Spleen (tissue), 11 donors: Measurements from ENCODE around the gene TAT. TPM values are rescaled to one million over a fixed set of nuclear protein-coding genes. Genes with fewer than 3 reads are reported as not detected.
"Not testable (repeated sequence)": the region's sequence is repeated elsewhere in the genome, so short reads cannot be mapped to it uniquely, and the experiment has no call there.

Experiments used
- DNase-seq: peaks from one replicate; pipeline ENCODE4 v3.0.0-alpha.2; 2020
- H3K27ac ChIP-seq, 8 donors: fragments of 200-600 bp; sonication (generic) in 7 of 8; 1 replicate in 4 of 8; 2 replicates in 4 of 8; pipeline versions ENCODE4 v1.5.0 to v1.8.0; 2016 to 2021; ENCODE audit warnings: inconsistent platforms in 4 of 8, mild to moderate bottlenecking in 4 of 8, moderate library complexity in 1 of 8
- H3K27me3 ChIP-seq, 7 donors: fragments of 200-600 bp; sonication (generic) in 6 of 7; replicated peaks in 1 of 7; 1 replicate in 4 of 7; 2 replicates in 3 of 7; pipeline versions ENCODE4 v1.5.0 to v1.8.0; 2016 to 2021; ENCODE audit warnings: inconsistent platforms in 3 of 7, mild to moderate bottlenecking in 1 of 7
- H3K36me3 ChIP-seq, 6 donors: fragments of 200-600 bp; sonication (generic) in 5 of 6; 1 replicate in 4 of 6; 2 replicates in 2 of 6; pipeline versions ENCODE4 v1.5.0 to v1.8.0; 2016 to 2021; ENCODE audit warnings: inconsistent platforms in 2 of 6
- H3K4me1 ChIP-seq, 6 donors: fragments of 200-600 bp; sonication (generic) in 5 of 6; 1 replicate in 3 of 6; 2 replicates in 3 of 6; pipeline versions ENCODE4 v1.5.0 to v1.8.0; 2016 to 2021; ENCODE audit warnings: inconsistent platforms in 3 of 6
- H3K4me3 ChIP-seq, 8 donors: fragments of 200-600 bp; sonication (generic) in 7 of 8; 1 replicate in 4 of 8; 2 replicates in 4 of 8; pipeline versions ENCODE4 v1.5.0 to v1.8.0; 2016 to 2021; ENCODE audit warnings: inconsistent platforms in 4 of 8, mild to moderate bottlenecking in 4 of 8, moderate library complexity in 2 of 8
- H3K9me3 ChIP-seq, 8 donors: fragments of 200-600 bp; sonication (generic) in 7 of 8; 1 replicate in 4 of 8; 2 replicates in 4 of 8; pipeline versions ENCODE4 v1.5.0 to v1.8.0; 2016 to 2021; ENCODE audit warnings: inconsistent platforms in 4 of 8
- CTCF ChIP-seq, 11 experiments: fragments of 200-600 bp in 7 of 11; fragments of 450-650 bp in 4 of 11; sonication (generic) in 4 of 11; IDR thresholded peaks in 8 of 11; conservative IDR thresholded peaks in 3 of 11; 1 replicate in 7 of 11; 2 replicates in 4 of 11; pipeline versions ENCODE4 v1.4.0 to v1.8.0; 2016 to 2021; ENCODE audit warnings: antibody characterized with exemption in 11 of 11, inconsistent platforms in 4 of 11, mild to moderate bottlenecking in 1 of 11
- POLR2A ChIP-seq, 3 donors: fragments of 450-650 bp; IDR thresholded peaks; one replicate each; pipeline ENCODE4 v1.5.1; 2017; ENCODE audit warnings: antibody characterized with exemption in 3 of 3, mild to moderate bottlenecking in 1 of 3
- POLR2AphosphoS5 ChIP-seq, 3 donors: sonication (generic); formaldehyde crosslinking; IDR thresholded peaks; one replicate each; pipeline ENCODE4 v1.5.1; 2017; ENCODE audit warnings: antibody characterized with exemption in 3 of 3
- WGBS, 5 donors: extraction: QIAGEN DNeasy Blood & Tissue Kit in 3 of 5; methylation state at CpG; one replicate each; pipeline versions ENCODE4 v1.1.5 to v1.1.7; 2013 to 2018; 5-methylcytosine and 5-hydroxymethylcytosine counted together
- intact Hi-C: fragments of 100-400 bp; cut with DNase I; formaldehyde crosslinking; loops from one replicate; pipeline ENCODE4 v1.15.0; 2023; ENCODE audit warnings: low total_unique reads
- polyA plus RNA-seq, 3 donors: library from polyadenylated mRNA; stranded (reverse); fragments of 200-250 nt; gene quantifications; one replicate each; pipeline ENCODE4 v1.2.1, GENCODE V29; 2013
- total RNA-seq, 7 donors: library from RNA; depleted of rRNA in 3 of 7; stranded (reverse); fragments of >200 nt in 3 of 7; fragmentation: NEBNext Ultra II Directional in 4 of 7; extraction: Animal tissue kit (Norgen Biotek cat#: 25700) in 4 of 7; gene quantifications; one replicate each; pipeline versions ENCODE4 v1.1.0 to v1.2.1, GENCODE V29; 2016 to 2021
- donor health status: healthy with polysubstance abuse.
- donor health status: DM: no; HTN: no; CAD: no; lungs with moderate emphysema.
- donor health status: DM: no; HTN: no; CAD: no.
- donor health status: Bipolar disorder and iron deficiency.
- donor health status: healthy.
- donor health status: DM: no; HTN: no; CAD: no.
- donor health status: DM: yes; HTN: yes; CAD: no.

The TAT gene
- total and polyA plus RNA-seq, 10 donors = 0.08 to 0.30 (median 0.16) TPM; not detected in 7

- Histone ChIP-seq H3K36me3 (no peaks in the 10 kb centered on the region), H3K9me3 (no peaks in the 10 kb centered on the region), H3K27ac (no peak overlapping the region), H3K27me3 (peaks cover 2 to 44% (median 30%) of the 10 kb centered on the region in 7 donors), H3K4me3 (no peak overlapping the region), H3K4me1 (peaks cover 3 to 18% (median 13%) of the 10 kb centered on the region in 6 donors)
- intact Hi-C loops = no loop called here
- WGBS, 5 donors = 28 to 56% (median 43%) methylated on average over 3 of the region's 3 CpGs
- TF ChIP-seq POLR2AphosphoS5 (IDR thresholded peaks at IDR 0.05) (no peak), CTCF (IDR thresholded peaks at IDR 0.05 in 8 of 11, conservative IDR thresholded peaks at IDR 0.05 in 3 of 11) (no peak), POLR2A (IDR thresholded peaks at IDR 0.05) (no peak)
- DNase-seq = no peak
These were observed 46.7 kb upstream of the TAT start for GRCh38 chr16:71623597-71623996.

GRCh38 chr16:71622088-71622487 lies 45.2 kb upstream of the TAT start:
- intact Hi-C loops = no loop called here
- no peak overlapping the region for H3K27ac ChIP-seq
- TF ChIP-seq CTCF (IDR thresholded peaks at IDR 0.05 in 8 of 11, conservative IDR thresholded peaks at IDR 0.05 in 3 of 11) (no peak), POLR2A (IDR thresholded peaks at IDR 0.05) (no peak), POLR2AphosphoS5 (IDR thresholded peaks at IDR 0.05) (no peak)
- no peak for DNase-seq
- peaks cover 3 to 18% (median 12%) of the 10 kb centered on the region in 6 donors for H3K4me1 ChIP-seq
- peaks cover 2 to 30% (median 27%) of the 10 kb centered on the region in 7 donors for H3K27me3 ChIP-seq
- H3K9me3 ChIP-seq = no peaks in the 10 kb centered on the region
- no peaks in the 10 kb centered on the region for H3K36me3 ChIP-seq
- H3K4me3 ChIP-seq = no peak overlapping the region

- Histone ChIP-seq H3K27me3 (peaks cover 0 to 35% (median 0%) of the 10 kb centered on the region in 7 donors), H3K9me3 (no peaks in the 10 kb centered on the region), H3K4me3 (no peak overlapping the region), H3K27ac (no peak overlapping the region), H3K4me1 (peaks cover 0 to 3% (median 0%) of the 10 kb centered on the region in 6 donors), H3K36me3 (no peaks in the 10 kb centered on the region)
- DNase-seq = no peak
- no peak for TF ChIP-seq POLR2A (IDR thresholded peaks at IDR 0.05)
- 80 to 87% (median 83%) methylated on average over 4 of the region's 4 CpGs for WGBS, 5 donors
- intact Hi-C loops = no loop called here
These were observed 41.5 kb upstream of the TAT start for GRCh38 chr16:71618429-71618828.

GRCh38 chr16:71614956-71615355 lies 38.1 kb upstream of the TAT start:
- not testable (repeated sequence) for H3K36me3 ChIP-seq, H3K4me1 ChIP-seq, H3K4me3 ChIP-seq, DNase-seq, H3K9me3 ChIP-seq, H3K27ac ChIP-seq
- whole genome bisulfite sequencing, 5 donors = 91 to 95% (median 93%) methylated on average over 8 of the region's 8 CpGs
- H3K27me3 ChIP-seq = peaks cover 0 to 46% (median 0%) of the 10 kb centered on the region in 7 donors
- intact Hi-C loops = loop anchor here (5.0 kb wide), 1 partner anchor 203 kb away; no protein-coding TSS in a partner anchor

- H3K27ac ChIP-seq = no peak overlapping the region
- 16 to 20% (median 16%) methylated on average over 17 to 19 of the region's 19 CpGs for WGBS, 5 donors
- H3K4me3 ChIP-seq = peak overlapping the region in 1 of 8 donors; percentile 48
- H3K36me3 ChIP-seq = no peaks in the 10 kb centered on the region
- peak; percentile 92 for DNase-seq
- no peak for TF ChIP-seq POLR2A (IDR thresholded peaks at IDR 0.05)
- TF ChIP-seq POLR2AphosphoS5 (IDR thresholded peaks at IDR 0.05) = peak in 2 of 3 donors; percentile 23 to 29
- peak; percentile 68 to 96 (median 92) for TF ChIP-seq CTCF (IDR thresholded peaks at IDR 0.05 in 8 of 11, conservative IDR thresholded peaks at IDR 0.05 in 3 of 11)
- H3K4me1 ChIP-seq = peaks cover 0 to 9% (median 4%) of the 10 kb centered on the region in 6 donors
- no peaks in the 10 kb centered on the region for H3K9me3 ChIP-seq
- H3K27me3 ChIP-seq = peaks cover 0 to 41% (median 0%) of the 10 kb centered on the region in 7 donors
- intact Hi-C loops = loop anchor here (5.0 kb wide), 1 partner anchor 199 kb away; no protein-coding TSS in a partner anchor
These were observed 34.3 kb upstream of the TAT start for GRCh38 chr16:71610936-71611871.
